Stimulated activated CD4-positive, alpha-beta T cell treated with anti-CD3 and anti-CD28 coated beads, Interleukin-12 subunit alpha, Interleukin-12 subunit beta, amount 100 ng/mL, for 4 hours (primary cell): ENCODE results near the gene OSBPL5.
A peak's percentile ranks its signal among the peaks of the same experiment; 100 is the strongest.

ENCODE experiments used
- DNase-seq: peaks from one replicate; pipeline ENCODE4 v3.0.0-alpha.2; 2020

The OSBPL5 gene

DNA sequence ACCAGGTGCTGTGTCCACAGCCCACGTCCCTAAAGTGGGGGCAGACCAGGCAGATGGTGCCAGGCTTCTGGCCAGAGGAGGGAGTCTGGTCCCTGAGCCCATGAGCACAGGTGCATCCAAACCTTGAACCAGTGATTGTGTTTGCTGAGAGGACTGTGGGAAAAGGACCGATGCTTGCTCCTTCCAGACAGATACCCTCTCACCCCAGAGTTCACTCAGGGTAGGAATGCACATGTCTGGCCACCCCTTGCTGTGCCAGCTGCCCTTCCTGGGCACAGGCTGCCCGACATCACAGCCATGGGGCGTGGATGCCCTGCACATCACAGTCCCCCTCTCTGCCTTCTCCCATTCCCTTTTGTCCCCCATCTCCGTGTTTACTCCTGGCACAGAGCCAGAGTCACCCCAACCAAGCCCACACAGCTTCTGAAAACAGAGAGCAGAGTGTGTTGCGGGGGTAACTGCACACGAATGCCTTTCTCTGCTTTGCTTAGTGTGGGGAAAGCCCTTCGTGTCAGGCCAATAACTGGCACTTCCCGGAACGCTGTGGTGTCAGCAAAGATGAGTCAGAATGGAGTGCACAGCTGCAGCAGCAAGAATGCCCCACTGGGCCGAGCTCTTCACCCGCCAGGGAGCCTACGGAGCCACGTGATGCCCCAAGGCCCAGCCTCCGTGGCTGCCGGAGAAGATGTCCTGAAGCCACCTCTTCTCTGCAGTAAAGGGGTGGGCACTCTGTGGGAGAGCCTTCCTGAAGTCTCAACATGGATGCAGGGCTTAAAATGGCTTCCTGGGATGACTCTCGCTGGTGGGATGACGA is 115.5 kb downstream of the OSBPL5 start:
- DNase-seq, result peak; percentile 40

DNA sequence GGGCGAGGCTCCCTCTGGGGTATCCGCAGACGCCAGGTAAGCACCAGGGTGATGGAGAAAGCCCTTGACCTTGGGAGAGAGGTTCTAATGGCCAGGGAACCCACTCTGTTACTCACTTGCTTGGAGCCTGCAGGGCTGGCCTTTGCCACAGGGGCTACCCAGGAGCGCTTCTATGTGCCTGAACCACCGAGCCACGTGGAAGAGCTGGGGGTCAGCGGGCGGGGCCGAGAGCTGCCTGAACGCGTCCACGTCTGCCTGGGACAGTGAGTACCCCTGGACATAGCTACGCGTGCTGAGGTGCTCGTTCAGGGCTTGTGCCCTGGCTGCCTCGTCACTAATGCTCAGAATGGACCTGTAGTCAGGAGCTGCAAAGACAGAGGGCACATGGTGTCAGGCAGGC is 117.5 kb downstream of the OSBPL5 start:
- no peak for DNase-seq

DNA sequence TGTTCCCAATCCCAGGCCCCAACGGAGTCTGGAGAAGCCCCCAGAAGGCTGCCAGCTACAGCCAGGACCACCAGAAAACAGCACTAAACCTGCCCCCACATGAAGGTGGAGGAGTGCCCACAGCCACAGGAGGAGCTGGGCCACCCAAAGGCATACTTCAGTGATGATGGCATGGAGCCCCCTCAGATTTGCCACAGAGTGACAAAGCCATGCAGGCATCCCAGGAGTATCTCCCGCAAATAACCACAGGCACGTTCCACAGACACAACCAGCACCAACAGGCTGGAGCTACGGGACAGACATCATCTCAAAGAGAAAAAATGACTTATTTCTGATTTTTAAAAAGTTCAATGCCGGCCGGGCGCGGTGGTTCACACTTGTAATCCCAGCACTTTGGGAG is 118.5 kb downstream of the OSBPL5 start:
- DNase-seq, result no peak

DNA sequence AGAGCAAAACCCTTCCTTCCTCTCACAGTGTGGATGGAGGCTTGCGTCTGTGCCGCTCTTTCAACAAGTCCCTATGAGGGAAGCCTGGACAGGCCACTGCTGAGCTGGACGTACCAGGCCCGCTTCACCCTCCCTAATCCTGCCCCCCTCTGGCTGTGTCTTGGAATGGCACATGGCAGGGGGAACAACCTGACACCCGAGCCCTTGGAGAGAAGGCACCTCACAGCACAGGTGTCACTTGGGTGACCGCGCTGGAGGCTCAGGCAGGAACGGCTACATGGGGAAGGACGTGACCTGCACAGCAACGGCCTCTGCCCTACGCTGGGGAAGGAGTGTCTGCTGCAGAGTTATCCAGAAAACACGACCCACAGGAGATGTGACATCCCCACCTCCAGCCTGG is 118.9 kb downstream of the OSBPL5 start:
- no peak for DNase-seq

DNA sequence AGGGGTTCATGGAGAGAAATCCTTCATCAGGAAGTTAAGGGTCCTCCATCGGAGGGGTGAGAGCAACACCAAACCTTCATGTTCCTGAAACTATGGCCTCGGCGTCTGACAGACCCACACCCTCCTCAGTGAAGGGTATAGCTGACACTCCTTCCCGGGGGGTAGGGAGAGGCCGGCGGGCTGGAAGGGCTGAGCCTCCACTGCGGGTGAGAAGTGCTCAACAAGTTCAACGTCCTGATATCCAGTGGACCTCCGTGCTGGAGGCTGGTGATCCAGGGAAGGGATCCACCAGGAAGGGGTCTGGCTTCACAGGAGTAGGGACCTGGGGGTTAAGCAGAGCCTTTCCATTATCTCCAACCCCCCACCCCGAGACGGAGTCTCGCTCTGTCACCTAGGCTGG is 120.2 kb downstream of the OSBPL5 start:
- no peak for DNase-seq

DNA sequence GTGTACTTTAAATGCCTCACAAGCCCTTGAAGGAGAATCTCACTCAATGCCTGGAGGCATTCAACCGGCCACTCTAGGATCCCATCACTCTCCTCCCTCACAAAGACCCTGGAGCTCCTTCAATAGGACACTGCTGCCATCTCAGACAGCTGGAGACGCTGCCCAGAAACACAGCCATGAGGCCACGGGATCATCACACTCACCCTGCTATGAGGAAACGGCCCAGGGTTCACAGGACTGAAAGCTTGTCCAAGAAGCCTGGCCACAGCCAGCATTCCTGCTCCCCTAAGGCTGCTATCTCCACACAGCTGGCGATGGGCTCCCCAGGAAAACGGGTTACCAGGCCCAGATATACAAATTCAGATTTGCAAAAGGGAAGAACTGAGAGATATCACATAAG is 121.1 kb downstream of the OSBPL5 start:
- no peak for DNase-seq

DNA sequence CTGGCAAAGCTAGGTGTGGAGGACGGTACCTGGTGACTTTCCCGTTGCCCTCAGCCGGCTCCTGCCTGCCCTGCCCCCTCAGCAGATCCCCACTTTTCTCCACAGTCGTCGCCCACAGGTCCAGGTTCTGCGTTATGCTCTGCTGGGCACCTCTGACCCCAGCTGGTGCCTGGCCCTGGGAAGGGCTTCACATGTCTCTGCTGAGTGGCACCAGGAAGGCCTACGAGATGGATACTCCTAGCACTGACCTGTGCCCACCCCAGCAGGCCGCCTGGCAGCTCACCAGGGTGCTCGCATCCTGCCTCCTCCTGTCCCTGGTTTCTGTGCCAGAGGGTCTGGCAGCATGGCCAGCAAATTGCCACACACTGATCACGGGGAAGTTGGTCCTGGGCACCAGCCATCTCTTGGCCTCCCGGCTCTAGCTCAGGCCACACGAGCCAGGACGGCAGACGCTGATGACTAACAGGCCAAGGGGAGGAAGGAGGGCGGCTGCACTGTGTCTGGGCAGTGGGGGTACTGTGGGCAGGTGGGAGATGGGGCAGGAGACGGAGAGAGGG is 121.7 kb downstream of the OSBPL5 start:
- DNase-seq, result no peak

DNA sequence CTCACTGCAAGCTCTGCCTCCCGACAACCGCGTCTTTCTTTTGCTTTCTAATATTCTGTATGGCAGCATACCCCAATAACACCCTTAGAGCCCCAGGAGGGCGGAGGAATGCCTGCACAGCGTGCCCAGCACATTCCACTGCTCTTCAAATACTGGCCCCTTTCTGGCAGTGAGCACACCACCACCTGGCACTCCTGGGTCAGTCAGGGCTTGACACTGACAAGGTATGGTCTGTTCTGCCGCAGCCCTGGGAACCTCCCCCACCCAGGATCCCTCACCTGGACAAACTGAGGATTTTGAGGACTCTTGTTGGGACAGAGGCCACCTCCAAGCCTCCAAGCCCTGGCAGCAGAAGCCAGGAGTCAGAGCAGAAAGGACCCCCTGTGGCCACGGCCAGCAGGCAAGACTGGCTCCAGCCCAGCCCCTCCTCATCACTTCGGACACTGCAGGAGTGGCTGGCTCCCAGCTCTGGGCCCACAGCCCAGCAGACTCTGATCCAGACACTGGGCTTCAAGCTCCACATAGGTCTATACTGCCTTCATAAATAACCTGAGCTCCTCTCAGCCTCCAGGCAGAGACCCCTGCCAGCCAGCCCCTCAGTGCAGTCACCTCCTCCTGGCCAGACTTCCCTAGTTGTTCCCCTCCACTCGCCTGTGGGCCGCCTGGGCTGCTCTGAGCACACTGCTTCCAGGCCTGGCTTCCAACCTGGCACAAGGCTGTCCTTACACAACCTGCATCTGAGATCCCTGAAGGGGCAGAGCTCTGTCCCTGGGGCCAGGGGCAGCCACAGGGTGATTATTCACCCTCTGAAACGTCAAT is 122.4 kb downstream of the OSBPL5 start:
- DNase-seq, result no peak

DNA sequence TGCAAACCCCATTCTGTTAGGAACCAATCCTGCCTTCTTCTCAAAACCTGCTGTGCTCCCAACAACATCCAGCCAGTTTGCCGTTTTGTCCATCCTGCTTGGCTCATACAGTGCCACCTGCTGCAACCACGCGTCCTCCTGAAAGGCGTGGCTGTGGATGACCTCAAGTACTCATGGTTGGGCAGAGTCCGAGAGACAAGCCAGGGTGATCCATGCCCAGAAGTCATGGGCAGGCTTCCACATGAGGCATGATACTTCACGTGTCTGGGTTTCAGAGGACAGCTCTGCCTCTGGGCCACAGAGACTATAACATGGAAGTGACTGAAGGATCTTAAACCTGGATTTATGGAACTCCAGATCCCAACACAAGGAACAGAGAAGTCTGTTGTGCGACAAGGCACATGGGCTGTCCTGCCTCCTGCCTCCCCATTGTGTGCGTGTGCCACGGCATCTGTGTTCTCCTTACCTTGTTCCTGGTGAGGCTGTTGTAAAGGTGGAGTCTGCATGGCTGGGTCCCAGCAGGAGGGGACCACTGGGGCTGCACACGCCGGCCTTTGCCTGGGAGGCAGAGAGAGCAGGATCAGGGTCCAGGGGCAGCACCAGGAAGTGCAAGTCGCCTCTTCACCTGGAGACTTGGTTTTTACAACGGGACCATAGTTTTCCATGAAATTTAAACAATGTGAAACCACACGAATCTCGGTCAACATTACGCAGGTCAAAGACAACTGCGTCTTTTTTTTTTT is 123.2 kb downstream of the OSBPL5 start:
- no peak for DNase-seq

DNA sequence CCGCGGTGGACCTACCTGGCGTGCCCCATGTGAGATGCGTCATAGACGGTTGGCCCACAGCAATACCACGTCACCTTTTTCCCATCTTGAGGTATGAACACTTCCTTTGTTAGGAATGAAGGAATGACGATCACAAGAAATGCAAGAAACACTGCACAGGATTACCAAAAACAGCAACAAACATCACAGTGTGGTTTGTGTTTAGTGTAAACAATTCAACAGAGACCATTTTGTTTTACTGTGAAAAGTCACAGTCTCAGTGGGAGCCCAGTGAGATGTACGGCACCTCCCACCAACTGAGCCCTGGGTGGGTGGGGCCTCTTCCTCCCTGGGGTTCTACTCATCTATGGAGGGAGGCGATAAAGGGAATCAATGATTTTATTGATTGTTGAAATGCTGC is 124.2 kb downstream of the OSBPL5 start:
- DNase-seq, result no peak

DNA sequence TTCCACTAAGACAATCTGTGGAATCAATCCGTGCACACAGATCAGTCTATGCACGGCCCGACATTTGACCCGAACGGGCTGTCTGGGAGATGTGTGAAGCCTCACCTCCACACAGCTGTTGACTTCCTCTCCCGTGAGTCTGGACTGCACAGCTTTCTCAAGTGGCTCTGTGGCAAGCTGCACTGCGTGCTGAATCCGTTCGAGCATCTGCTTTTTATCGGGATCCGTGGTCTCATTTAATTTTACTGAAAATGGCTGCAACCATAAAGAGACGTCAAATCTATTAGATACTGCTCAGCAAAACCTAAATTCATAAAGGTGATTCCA is 127.2 kb downstream of the OSBPL5 start:
- no peak for DNase-seq
